Measurements from ENCODE around the gene CRYL1.
"Not testable (repeated sequence)": the region's sequence is repeated elsewhere in the genome, so short reads cannot be mapped to it uniquely, and the experiment has no call there.

- not testable (repeated sequence) for TF ChIP-seq ZFX (IDR thresholded peaks at IDR 0.05); EZH2 (IDR thresholded peaks at IDR 0.05); MAX (IDR thresholded peaks at IDR 0.05); POLR2A (IDR thresholded peaks at IDR 0.05; ENCODE audit: borderline replicate concordance, extremely low read depth, insufficient read depth, insufficient read length); SIN3A (IDR thresholded peaks at IDR 0.05; ENCODE audit: low read depth); RAD21 (IDR thresholded peaks at IDR 0.05; ENCODE audit: low read depth); FOSL1 (IDR thresholded peaks at IDR 0.05; ENCODE audit: low read depth)
- TF ChIP-seq, protein P1, sequence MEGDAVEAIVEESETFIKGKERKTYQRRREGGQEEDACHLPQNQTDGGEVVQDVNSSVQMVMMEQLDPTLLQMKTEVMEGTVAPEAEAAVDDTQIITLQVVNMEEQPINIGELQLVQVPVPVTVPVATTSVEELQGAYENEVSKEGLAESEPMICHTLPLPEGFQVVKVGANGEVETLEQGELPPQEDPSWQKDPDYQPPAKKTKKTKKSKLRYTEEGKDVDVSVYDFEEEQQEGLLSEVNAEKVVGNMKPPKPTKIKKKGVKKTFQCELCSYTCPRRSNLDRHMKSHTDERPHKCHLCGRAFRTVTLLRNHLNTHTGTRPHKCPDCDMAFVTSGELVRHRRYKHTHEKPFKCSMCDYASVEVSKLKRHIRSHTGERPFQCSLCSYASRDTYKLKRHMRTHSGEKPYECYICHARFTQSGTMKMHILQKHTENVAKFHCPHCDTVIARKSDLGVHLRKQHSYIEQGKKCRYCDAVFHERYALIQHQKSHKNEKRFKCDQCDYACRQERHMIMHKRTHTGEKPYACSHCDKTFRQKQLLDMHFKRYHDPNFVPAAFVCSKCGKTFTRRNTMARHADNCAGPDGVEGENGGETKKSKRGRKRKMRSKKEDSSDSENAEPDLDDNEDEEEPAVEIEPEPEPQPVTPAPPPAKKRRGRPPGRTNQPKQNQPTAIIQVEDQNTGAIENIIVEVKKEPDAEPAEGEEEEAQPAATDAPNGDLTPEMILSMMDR (IDR thresholded peaks at IDR 0.05 in 2 of 3, conservative IDR thresholded peaks at IDR 0.05 in 1 of 3; ENCODE audit: borderline replicate concordance in 1 of 3, insufficient read depth in 1 of 3, low read depth in 2 of 3, low read length in 2 of 3), result not testable (repeated sequence)
Observed at GRCh38 chr13:20434210-20434609, 91.4 kb downstream of the CRYL1 start.

Measured in HCT116 (cell line).